Measurements from ENCODE around the gene MAP1S. TPM values are rescaled to one million over a fixed set of nuclear protein-coding genes. Genes with fewer than 3 reads are reported as not detected.

MAP1S gene
- total RNA-seq, 1 donor from 2014 or later = 92.3 TPM

- DNase-seq (ENCODE audit: low spot score) = no peak
Measured at GRCh38 chr19:17735410-17735809, 16.1 kb downstream of the MAP1S start.

DNA sequence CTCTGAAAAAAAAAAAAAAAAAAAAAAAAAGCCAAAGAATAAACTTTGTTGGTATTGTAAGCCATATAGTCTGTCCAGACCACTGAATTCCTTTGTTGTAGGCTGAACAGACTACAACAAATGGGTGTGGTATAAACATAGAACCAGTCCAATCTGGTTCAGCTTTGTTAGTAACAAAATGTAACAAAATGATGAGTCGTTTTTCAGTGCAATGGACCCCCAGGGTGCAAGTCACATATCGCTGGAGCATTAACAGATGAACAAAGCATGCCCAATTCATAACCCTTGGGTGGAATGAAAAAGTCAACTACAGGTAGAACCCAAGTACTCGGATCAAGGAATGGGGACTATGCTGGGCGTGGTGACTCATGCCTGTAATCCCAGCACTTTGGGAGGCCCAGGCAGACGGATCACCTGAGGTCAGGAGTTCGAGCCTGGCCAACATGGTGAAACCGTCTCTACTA lies 18.4 kb downstream of the MAP1S start:
- no peak for DNase-seq (ENCODE audit: low spot score)

DNA sequence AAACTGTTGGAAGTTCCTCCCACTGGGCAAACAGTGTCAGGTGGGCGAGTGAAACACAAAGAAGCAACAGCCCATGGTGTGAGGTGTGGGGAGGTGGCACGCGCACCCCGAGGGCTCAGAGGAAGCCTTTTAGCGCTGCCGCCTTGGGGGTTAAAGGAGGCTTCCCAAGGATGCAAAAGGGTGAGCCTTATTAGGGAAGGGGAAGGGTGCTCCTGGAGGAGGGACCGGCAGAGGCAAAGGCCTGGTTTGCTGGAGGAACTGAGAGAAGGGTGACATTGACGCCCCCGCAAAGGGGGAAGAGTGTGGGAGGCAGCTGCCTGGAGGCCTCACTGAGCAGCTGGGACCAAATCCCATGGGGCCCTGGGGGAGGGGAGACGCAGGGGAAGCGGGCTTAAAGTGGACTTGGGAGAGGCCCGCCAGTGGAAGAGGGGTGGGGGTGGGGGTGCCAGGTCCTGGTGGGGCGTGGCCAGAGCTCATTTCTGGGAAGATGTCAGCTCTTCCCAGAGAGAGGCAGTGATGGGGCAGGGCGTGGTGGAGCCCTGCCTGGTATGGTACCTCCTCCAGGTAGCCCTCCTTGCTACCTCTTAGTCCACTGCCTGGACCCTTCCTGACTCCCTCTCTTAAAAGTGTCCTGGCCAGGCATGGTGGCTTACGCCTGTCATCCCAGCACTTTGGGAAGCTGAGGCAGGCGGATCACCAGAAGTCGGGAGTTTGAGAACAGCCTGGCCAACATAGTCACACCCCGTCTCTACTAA lies 20.0 kb downstream of the MAP1S start:
- no peak for DNase-seq (ENCODE audit: low spot score)

GRCh38 chr19:17741456-17741855 lies 22.2 kb downstream of the MAP1S start:
- no peak for DNase-seq (ENCODE audit: low spot score)

DNA sequence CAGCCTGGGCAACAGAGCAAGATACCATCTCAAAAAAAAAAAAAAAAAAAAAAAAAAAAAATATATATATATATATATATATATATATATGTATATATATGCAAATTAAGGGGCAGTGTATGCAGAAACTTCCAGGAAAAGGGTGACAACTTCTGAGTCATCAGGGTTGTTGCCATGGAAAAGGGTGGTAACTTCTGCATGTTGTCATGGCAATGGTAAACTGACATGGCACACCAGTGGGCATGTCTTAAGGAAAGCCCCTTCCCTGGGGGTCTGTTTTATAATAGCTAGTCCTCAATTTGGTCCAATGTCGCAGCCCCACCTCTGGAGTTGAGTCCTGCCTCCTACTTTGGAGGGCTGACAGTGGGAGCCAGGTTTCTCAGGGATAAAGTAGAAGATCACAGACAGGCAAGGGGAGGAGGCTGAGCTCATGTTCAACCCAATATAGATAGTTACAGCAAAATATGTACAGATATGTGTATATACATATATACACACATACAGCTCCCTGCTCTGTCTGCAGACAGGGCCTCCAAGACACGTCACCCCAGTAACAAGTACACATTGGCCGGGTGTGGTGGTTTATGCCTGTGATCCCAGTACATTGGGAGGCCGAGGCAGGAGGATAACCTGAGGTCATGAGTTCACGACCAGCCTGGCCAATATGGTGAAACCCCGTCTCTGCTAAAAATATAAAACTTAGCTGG lies 24.7 kb downstream of the MAP1S start:
- no peak for DNase-seq (ENCODE audit: low spot score)

- peak; percentile 95 for DNase-seq (ENCODE audit: low spot score)
Measured at GRCh38 chr19:17747205-17748098, 28.2 kb downstream of the MAP1S start.

- no peak for DNase-seq (ENCODE audit: low spot score)
Measured at GRCh38 chr19:17748884-17749638, 29.8 kb downstream of the MAP1S start.

GRCh38 chr19:17749912-17750317 lies 30.6 kb downstream of the MAP1S start:
- no peak for DNase-seq (ENCODE audit: low spot score)

GRCh38 chr19:17751103-17751911 lies 32.0 kb downstream of the MAP1S start, which contains the start of gene FCHO1:
TSS of gene FCHO1 (plus strand) at chr19:17751477. CDS start at chr19:17755165, 3,688 bp downstream.
- peak; percentile 65 for DNase-seq (ENCODE audit: low spot score)

- no peak for DNase-seq (ENCODE audit: low spot score)
Measured at GRCh38 chr19:17751912-17752273, 32.6 kb downstream of the MAP1S start.

GRCh38 chr19:17752865-17753639 lies 33.8 kb downstream of the MAP1S start:
- DNase-seq (ENCODE audit: low spot score) = no peak

DNA sequence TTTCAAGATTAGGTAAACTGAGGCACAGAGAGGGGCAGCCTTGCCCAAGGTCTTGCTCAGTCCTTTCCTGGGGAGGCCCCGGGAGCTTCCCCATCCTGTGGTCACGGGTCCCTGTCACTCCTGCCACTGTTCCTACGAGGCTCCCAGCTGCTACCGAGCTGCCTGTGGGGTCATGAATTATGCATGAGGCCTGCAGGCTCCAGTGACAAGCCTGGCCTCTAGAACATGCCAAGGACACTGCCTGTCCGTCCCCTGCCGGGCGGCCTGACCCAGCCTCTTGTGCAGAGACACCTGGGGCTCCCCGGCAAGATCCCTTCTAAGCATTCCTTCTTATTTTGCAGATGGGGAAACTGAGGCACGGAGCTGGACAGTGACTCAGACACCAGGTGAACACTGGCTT lies 34.7 kb downstream of the MAP1S start:
- DNase-seq (ENCODE audit: low spot score) = no peak

DNA sequence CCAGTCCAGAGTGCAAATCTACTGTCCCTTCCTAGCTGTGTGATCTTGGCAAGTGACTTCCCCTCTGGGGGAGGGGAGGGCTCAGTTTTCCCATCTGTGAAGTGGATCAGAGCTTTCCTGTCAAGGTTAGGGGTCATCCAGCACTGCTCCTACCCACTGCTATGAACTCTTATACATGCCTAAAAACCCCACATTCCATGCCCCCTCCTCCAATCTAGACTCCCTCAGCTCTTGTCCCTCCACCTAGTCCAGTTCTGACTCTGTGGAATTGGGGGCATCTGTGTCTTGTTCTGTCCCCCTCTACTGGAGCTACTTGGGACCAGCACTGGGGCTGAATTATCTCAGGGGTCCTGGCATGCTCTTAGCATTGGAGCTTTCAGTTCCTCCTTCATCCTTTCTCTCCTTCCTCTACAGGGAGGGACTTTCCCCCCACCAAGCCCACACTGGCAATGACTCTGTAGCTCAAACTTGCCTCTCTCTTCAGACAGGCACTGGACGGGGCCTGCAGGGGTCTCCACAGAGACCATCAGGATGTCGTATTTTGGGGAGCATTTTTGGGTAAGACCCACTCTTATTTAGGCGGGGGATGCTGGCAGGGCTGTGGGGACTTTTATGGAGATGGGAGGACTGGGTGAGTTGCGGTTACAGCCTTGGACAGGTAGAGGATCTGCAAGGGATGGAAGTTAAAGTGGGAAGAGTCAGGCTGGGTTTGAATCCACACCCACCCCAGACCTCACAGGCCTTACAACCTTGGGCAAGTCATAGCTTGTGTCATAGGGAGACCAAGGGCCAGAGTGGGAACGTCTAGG lies 35.6 kb downstream of the MAP1S start:
- DNase-seq (ENCODE audit: low spot score) = no peak

DNA sequence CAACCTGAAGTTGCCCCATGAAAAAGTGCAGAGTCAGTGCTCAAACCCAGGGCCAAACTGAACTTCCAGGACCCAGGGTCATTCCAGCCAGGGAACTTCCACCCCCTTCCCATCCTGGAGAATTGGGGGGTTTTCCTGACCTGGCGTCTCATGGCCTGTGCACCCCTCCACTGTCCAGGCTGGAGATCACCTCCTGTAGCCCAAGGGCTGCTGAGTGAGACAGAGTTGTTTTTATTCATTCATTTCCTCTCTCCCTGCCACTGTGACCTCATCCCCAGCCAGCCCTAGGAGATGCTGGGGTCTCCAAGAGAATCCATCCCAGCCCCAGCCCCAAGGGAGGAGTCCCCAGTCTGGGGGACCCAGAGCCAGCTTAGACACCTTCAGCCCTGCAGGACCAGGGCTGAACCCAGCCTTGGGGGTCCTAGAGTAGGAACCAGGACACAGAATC lies 36.2 kb downstream of the MAP1S start:
- no peak for DNase-seq (ENCODE audit: low spot score)

- peak; percentile 57 for DNase-seq (ENCODE audit: low spot score)
Measured at GRCh38 chr19:17755977-17756670, 36.8 kb downstream of the MAP1S start.

- DNase-seq (ENCODE audit: low spot score) = peak; percentile 88
Measured at GRCh38 chr19:17757125-17757524, 37.8 kb downstream of the MAP1S start.

DNA sequence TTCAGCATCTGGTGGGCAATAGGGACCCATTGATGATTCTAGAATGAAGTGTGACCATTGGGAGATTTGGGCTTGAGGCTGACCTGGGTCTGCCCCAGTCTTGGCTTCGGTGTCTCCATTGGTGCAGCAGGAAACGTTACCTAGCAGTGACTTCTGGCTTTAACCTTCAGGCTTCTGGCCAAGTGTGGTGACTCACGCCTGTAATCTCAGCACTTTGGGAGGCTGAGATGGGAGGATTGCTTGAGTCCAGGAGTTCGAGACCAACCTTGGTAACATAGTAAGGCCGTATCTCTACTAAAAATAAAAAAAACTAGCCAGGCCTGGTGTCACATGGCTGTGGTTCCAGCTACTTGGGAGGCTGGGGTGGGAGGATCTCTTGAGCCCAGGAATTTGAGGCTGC lies 39.2 kb downstream of the MAP1S start:
- DNase-seq (ENCODE audit: low spot score) = no peak

GRCh38 chr19:17761148-17761547 lies 41.9 kb downstream of the MAP1S start:
- DNase-seq (ENCODE audit: low spot score) = no peak
